T-helper 22 cell (primary cell): ENCODE measurements around the gene CYP2E1.
"Not testable (repeated sequence)": the region's sequence is repeated elsewhere in the genome, so short reads cannot be mapped to it uniquely, and the experiment has no call there.

Experiments
- DNase-seq: peaks from one replicate; pipeline ENCODE4 v3.0.0-alpha.2; 2020; ENCODE audit warnings: low read depth

Gene CYP2E1

GRCh38 chr10:133573460-133573859 lies 46.3 kb downstream of the CYP2E1 start:
- not testable (repeated sequence) for DNase-seq

GRCh38 chr10:133577037-133577436 lies 49.9 kb downstream of the CYP2E1 start:
- DNase-seq = not testable (repeated sequence)
